Activated naive CD4-positive, alpha-beta T cell treated with anti-CD3 and anti-CD28 coated beads for 36 hours (primary cell): Measurements from ENCODE around the gene AOAH. TPM values are rescaled to one million over a fixed set of nuclear protein-coding genes. Genes with fewer than 3 reads are reported as not detected.
"Not testable (repeated sequence)": the region's sequence is repeated elsewhere in the genome, so short reads cannot be mapped to it uniquely, and the experiment has no call there.

Source experiments
- CTCF ChIA-PET: fragments of 350-600 bp; sonication (Branson Sonifier 250); formaldehyde crosslinking; loops from one replicate; lab custom pipeline; 2021; ENCODE audit warnings: antibody characterized with exemption; lab: Charles Lee
- DNase-seq: peaks from one replicate; pipeline ENCODE4 v3.0.0-alpha.2; 2020
- H3K27ac Mint-ChIP-seq: one replicate; pipeline ENCODE4 v1.8.0; 2021; ENCODE audit warnings: mild to moderate bottlenecking, mixed read lengths
- H3K27me3 Mint-ChIP-seq: one replicate; pipeline ENCODE4 v1.8.0; 2021; ENCODE audit warnings: low read depth, mixed read lengths
- H3K36me3 Mint-ChIP-seq: one replicate; pipeline ENCODE4 v1.8.0; 2021; ENCODE audit warnings: low read depth, mixed read lengths
- H3K4me1 Mint-ChIP-seq: one replicate; pipeline ENCODE4 v1.8.0; 2021; ENCODE audit warnings: low read depth, mixed read lengths
- H3K4me3 Mint-ChIP-seq: one replicate; pipeline ENCODE4 v1.8.0; 2021; ENCODE audit warnings: mild to moderate bottlenecking, moderate library complexity, mixed read lengths
- H3K9me3 Mint-ChIP-seq: one replicate; pipeline ENCODE4 v1.8.0; 2021; ENCODE audit warnings: mixed read lengths
- intact Hi-C: fragments of 100-400 bp; cut with micrococcal nuclease; formaldehyde crosslinking; loops from one replicate; pipeline ENCODE4 v1.15.1; 2023
- total RNA-seq, 2 experiments: library from RNA; stranded (reverse); gene quantifications; one replicate each; pipeline ENCODE4 v1.2.3, GENCODE V29; 2021

Gene AOAH
- total RNA-seq, 2 experiments from 2014 or later, result 0.67 to 1.2 TPM

DNA sequence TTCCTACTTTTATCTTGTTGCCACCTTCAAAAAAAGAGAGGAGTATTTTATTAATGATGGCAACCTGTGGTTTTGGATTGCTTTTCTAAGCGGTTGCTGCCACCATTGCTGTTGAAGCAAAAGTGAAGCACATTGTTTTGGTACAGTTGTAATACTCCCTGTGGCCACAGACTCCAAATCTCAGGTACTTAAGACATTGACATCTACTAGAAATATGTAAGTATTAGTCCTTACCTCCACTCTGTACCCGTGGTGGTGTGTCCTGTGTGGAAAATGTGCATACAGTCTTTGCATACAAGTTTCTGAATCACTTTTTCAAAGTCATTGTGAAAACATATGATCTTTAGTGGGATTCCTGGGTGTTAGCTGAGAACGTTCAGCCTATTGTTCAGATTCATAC lies 248.9 kb downstream of the AOAH start:
- Mint-ChIP-seq H3K36me3 (no peaks in the 10 kb centered on the region), H3K9me3 (peaks cover 10% of the 10 kb centered on the region), H3K27me3 (no peaks in the 10 kb centered on the region), H3K27ac (no peak overlapping the region), H3K4me3 (no peak overlapping the region), H3K4me1 (peaks cover 16% of the 10 kb centered on the region)
- DNase-seq, result peak; percentile 10
- intact Hi-C loops, result no loop called here
- CTCF ChIA-PET, result interaction anchor here (0.5 to 3.1 kb wide), 5 partner anchors 34 to 401 kb away, joined by 3 to 12 read pairs (median 4); no protein-coding TSS in a partner anchor

DNA sequence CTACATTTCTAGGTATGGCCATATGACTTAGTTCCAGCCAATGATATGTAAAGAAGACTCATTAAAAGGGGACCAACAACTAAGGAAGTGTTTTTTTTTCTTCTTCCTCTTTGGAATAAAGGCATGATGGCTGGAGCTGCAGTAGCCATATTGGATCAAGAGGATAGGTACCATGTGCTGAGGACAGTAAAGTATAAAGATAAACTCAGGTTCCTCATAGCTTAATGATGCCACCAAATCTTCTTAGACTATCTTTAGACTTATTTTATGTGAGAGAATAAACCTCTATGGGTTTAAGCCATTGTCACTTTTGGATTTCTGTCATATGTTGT lies 249.3 kb downstream of the AOAH start:
- peaks cover 10% of the 10 kb centered on the region for H3K9me3 Mint-ChIP-seq
- H3K27ac Mint-ChIP-seq, result no peak overlapping the region
- CTCF ChIA-PET, result interaction anchor here (0.5 to 3.1 kb wide), 5 partner anchors 34 to 401 kb away, joined by 3 to 12 read pairs (median 4); no protein-coding TSS in a partner anchor
- no peaks in the 10 kb centered on the region for H3K36me3 Mint-ChIP-seq
- intact Hi-C loops, result no loop called here
- peaks cover 13% of the 10 kb centered on the region for H3K4me1 Mint-ChIP-seq
- no peak for DNase-seq
- H3K27me3 Mint-ChIP-seq, result no peaks in the 10 kb centered on the region
- H3K4me3 Mint-ChIP-seq, result no peak overlapping the region

DNA sequence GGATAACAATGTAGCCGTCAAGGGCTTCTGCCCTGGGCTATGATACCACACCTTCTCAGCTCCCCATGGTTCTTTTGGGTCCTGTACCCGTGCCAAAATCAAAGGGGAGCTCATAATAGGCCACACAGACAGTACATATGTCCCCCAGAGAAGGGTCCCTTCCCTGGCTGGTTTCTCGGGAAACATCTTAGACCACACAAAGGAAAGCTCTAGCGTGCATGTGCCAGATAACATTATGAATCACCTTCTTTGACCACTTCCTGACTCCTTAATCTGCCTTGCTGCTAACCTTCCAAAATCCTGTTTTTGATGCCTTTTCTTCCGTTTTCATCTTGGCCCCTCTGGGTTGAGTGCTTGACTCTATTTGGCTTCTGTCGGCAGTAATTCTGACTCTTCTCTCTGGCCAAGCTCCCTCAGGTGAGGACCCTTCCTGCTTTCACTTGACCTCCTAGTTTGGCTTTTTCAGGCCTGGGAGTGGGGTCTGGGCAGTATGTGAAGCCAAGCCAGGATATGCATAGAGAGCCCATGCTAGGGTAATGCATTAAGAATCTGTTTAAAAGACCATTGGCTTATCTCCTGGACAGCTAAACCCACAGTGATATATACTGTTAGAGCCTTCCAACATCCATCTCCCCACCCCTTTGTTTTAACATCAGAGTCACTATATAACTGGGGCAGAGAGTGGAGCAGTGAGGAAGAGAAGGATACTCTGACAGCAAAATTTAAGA lies 249.8 kb downstream of the AOAH start:
- peaks cover 7% of the 10 kb centered on the region for H3K9me3 Mint-ChIP-seq
- no peaks in the 10 kb centered on the region for H3K27me3 Mint-ChIP-seq
- CTCF ChIA-PET, result interaction anchor here (0.6 to 3.1 kb wide), 5 partner anchors 13 to 196 kb away, joined by 3 to 12 read pairs (median 4); no protein-coding TSS in a partner anchor
- no peak overlapping the region for H3K4me3 Mint-ChIP-seq
- H3K4me1 Mint-ChIP-seq, result peaks cover 8% of the 10 kb centered on the region
- H3K27ac Mint-ChIP-seq, result peak overlapping the region; percentile 51
- no peak for DNase-seq
- intact Hi-C loops, result loop anchor here (5.0 kb wide), 2 partner anchors 708 to 723 kb away; no protein-coding TSS in a partner anchor
- no peaks in the 10 kb centered on the region for H3K36me3 Mint-ChIP-seq

DNA sequence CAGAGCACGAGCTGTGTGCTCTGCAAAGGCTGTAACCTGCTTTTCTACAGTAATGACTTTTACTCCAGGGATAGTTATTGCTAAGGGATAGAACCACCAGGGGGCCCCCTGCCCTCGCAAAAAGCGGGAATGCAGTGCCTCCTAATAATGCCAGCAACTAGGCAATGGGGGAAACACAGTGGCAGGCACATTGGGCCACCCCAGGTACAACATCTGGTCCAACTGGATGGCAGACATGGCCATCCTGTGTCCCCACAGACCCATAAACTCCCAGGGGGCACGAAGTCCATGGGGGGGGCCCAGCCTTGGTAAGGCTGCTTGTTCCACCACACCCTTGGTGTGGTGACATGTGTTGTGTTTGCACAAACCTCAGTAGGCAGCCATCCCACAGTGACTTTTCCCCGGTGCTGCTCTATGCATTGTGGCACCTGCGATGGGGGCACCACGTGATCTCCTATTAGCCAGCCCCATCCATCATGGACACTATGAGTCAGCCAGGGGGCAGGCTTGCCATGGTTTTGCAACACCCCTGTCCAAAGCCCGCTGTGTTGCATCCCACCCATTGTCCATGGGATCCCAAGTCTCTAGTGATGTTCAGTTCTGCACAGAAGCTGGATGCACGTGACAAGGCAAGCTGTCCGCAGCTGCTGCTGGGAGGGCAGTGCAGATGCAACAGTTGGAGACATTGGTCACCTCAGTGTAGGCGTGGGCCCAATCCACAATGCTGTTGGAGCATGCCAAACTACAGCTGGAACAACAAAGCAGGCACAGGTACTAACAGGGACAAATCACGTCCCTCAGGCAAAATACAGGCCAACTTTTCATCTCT lies 250.6 kb downstream of the AOAH start:
- intact Hi-C loops, result loop anchor here (1.0 to 5.0 kb wide), 4 partner anchors 198 to 1359 kb away; no protein-coding TSS in a partner anchor
- no peaks in the 10 kb centered on the region for H3K9me3 Mint-ChIP-seq
- CTCF ChIA-PET, result interaction anchor here (0.7 to 3.2 kb wide), 5 partner anchors 14 to 209 kb away, joined by 3 to 18 read pairs (median 5); no protein-coding TSS in a partner anchor
- H3K36me3 Mint-ChIP-seq, result no peaks in the 10 kb centered on the region
- H3K27ac Mint-ChIP-seq, result no peak overlapping the region
- H3K27me3 Mint-ChIP-seq, result no peaks in the 10 kb centered on the region
- no peak overlapping the region for H3K4me3 Mint-ChIP-seq
- peaks cover 8% of the 10 kb centered on the region for H3K4me1 Mint-ChIP-seq
- DNase-seq, result peak; percentile 70

DNA sequence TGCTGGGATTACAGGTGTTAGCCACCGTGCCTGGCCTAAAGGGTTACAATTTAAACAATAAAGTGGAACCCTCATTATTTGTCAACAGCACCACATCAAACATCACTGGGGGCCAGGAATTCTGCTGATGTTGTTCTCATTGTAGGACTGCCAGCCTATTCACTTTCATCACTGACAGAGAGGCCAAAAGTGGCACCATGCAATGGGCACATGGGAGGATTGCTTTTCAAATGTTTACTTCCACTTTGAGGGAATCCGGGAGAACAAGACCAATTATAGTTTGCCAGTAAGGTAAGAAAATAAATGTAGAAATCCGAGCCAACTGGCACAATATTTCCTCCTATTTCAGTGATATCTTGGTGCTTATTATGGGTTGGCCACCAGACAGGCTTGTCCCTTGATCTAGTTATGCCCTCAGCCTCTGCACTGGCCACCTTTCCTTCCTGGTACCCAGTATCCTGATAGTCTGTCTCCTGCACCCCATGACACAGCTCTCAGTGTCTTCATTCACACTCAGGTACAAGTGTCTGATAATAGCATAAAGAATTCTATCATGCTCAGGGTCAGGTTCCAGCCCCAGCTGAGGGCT lies 252.1 kb downstream of the AOAH start:
- intact Hi-C loops, result loop anchor here (2.0 to 5.0 kb wide), 3 partner anchors 710 to 1361 kb away; no protein-coding TSS in a partner anchor

DNA sequence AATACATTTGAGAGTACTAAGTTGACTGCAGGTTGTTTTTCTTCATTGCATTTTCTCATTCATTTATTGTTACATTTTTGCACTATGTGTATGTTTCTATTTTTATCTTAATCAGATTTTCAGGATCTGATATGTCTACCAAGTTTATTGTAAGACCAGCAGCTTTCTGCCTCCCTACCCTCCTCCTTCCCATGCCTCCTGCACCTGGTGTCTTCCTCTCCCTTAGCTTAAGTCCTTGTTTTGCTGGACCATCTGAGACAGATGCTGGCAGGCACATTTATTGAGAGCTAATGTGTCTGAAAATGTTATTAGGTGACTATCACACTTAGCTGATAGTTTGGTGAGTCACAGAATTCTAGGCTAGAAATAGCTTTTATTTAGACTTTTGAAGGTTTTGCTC lies 255.1 kb downstream of the AOAH start:
- no peaks in the 10 kb centered on the region for H3K27me3 Mint-ChIP-seq
- DNase-seq, result no peak
- H3K4me3 Mint-ChIP-seq, result no peak overlapping the region
- intact Hi-C loops, result no loop called here
- CTCF ChIA-PET, result interaction anchor here (0.9 kb wide), 2 partner anchors 21 to 102 kb away, joined by 3 read pairs; no protein-coding TSS in a partner anchor
- no peaks in the 10 kb centered on the region for H3K36me3 Mint-ChIP-seq
- H3K4me1 Mint-ChIP-seq, result peaks cover 3% of the 10 kb centered on the region
- H3K9me3 Mint-ChIP-seq, result no peaks in the 10 kb centered on the region
- H3K27ac Mint-ChIP-seq, result no peak overlapping the region

More for the DNA sequence above, 252.1 kb downstream of the AOAH start:
- CTCF ChIA-PET, result interaction anchor here (0.6 to 3.2 kb wide), 7 partner anchors 12 to 872 kb away, joined by 3 to 18 read pairs (median 3); no protein-coding TSS in a partner anchor
- Mint-ChIP-seq H3K36me3 (no peaks in the 10 kb centered on the region), H3K27me3 (no peaks in the 10 kb centered on the region), H3K9me3 (no peaks in the 10 kb centered on the region), H3K4me3 (no peak overlapping the region), H3K4me1 (peaks cover 8% of the 10 kb centered on the region), H3K27ac (no peak overlapping the region)
- no peak for DNase-seq

DNA sequence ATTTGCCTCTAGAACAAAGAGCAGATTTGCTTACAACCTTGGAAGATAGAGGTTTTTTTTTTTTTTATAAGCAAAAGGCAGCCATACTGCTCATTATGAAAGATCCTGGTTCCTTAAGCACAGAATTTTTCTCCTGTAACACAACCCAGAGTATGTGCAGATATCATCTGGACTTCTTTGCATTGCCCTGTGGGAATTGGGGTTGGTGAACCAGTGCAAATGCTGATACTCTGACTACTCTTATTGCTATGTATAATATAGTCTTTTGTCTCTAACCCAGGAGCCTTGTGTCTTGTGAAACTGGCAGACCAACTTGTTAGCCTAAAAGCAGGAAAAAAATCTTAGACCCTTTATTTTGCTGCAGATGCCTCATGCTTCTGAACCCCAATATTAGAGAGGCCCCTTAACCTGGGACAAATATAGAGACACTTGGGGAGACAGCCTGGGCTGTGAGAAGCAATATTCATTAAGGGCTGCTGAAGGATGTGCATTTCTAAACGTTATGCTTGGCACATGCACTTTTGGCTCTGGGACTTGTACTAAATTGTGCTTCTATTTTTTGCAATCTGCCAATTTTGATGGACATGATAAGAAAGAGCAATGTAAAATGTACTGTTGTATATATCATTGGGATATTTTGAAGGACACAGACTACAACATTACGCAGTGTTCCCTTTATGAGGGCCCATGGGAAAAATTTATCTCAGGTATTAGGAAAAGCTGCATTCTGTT lies 255.8 kb downstream of the AOAH start:
- Mint-ChIP-seq H3K36me3 (no peaks in the 10 kb centered on the region), H3K27ac (no peak overlapping the region), H3K4me1 (no peaks in the 10 kb centered on the region), H3K27me3 (no peaks in the 10 kb centered on the region), H3K4me3 (no peak overlapping the region), H3K9me3 (no peaks in the 10 kb centered on the region)
- no peak for DNase-seq
- CTCF ChIA-PET, result no interaction called here
- intact Hi-C loops, result no loop called here

DNA sequence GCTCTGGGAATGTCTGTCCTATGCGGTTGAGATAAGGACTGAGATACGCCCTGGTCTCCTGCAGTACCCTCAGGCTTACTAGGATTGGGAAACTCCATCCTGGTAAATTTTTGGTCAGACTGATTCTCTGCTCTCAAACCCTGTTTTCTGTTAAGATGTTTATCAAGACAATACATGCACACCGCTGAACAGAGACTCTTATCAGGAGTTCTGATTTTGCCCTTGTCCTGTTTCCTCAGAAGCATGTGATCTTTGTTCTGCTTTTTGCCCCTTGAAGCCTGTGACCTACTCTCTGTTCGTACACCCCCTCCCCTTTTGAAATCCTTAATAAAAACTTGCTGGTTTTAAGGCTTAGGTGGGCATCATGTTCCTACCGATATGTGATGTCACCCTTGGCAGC lies 258.3 kb downstream of the AOAH start:
- H3K9me3 Mint-ChIP-seq, H3K4me1 Mint-ChIP-seq, H3K27ac Mint-ChIP-seq, CTCF ChIA-PET, H3K27me3 Mint-ChIP-seq, H3K36me3 Mint-ChIP-seq, H3K4me3 Mint-ChIP-seq, intact Hi-C loops, DNase-seq: not testable (repeated sequence)

DNA sequence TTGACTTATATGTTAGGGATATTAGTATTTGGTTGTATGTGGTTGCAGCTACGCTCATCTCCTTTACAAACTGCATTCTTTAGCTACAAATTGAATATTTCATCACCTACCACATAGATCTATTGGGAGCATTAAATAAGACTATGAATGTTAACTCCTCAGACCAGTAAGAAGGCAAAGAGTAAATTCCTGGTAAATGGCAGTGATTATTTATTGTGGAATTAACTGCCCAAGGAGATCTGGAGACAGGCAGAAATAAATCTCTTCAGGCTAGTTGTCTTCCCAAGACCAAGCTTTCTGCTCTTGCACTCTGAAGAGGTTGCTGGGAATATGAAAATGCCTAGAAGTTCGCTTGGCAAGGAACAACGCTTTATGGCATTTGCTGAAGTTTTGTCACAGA lies 260.0 kb downstream of the AOAH start:
- intact Hi-C loops, result no loop called here

More for the DNA sequence above, 260.0 kb downstream of the AOAH start:
- no peak overlapping the region for H3K27ac Mint-ChIP-seq
- DNase-seq, result no peak
- H3K36me3 Mint-ChIP-seq, result no peaks in the 10 kb centered on the region
- no peaks in the 10 kb centered on the region for H3K4me1 Mint-ChIP-seq
- H3K4me3 Mint-ChIP-seq, result no peak overlapping the region
- CTCF ChIA-PET, result no interaction called here
- no peaks in the 10 kb centered on the region for H3K9me3 Mint-ChIP-seq
- no peaks in the 10 kb centered on the region for H3K27me3 Mint-ChIP-seq
